Measurements from ENCODE around the gene DGCR8. TPM values are rescaled to one million over a fixed set of nuclear protein-coding genes. Genes with fewer than 3 reads are reported as not detected.

Gene DGCR8
- total and polyA plus RNA-seq, 2 donors: 20.3 to 22.5 TPM

DNA sequence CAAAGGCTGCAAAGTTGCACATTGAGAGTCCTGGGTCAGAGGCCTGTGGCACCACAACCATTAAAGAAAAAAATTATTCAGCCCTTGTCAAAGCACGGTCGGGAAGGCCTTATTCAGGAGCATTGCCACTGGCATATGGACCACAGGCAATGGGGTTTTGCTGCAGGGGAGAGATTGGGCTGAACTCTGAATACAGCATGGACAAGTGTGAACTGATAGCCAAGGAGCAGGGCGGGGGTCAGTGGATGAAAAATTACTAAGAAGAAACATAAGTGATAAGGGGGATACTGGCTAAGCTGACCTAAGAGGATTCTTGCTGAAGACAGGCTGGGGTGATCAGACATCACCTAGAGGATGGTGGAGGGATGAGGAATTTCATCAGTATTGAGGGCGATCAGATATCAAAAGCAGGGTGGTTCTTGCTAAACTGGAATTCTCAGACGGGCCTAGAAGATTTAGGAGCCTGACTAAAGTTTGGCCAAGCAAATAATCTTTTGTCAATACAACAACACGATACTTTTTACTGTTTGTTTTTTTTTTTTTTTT lies 3.3 kb upstream of the DGCR8 start:
- Histone ChIP-seq H3K27me3 (ENCODE audit: control insufficient read depth in 2 of 2, insufficient read depth in 1 of 2, low read length in 1 of 2) (no peaks in the 10 kb centered on the region), H3K27ac (ENCODE audit: low read depth in 1 of 2, low read length in 1 of 2) (no peak overlapping the region), H3K4me3 (ENCODE audit: low read length in 2 of 2) (no peak overlapping the region), H3K9me3 (ENCODE audit: control insufficient read depth in 2 of 2, insufficient read depth in 1 of 2, low read length in 1 of 2) (no peaks in the 10 kb centered on the region), H3K36me3 (ENCODE audit: control insufficient read depth in 2 of 2, insufficient read depth in 2 of 2, low read length in 1 of 2) (peaks cover 0 to 3% of the 10 kb centered on the region in 2 donors), H3K4me1 (ENCODE audit: control insufficient read depth in 2 of 2, insufficient read depth in 2 of 2, low read length in 2 of 2) (peaks cover 10 to 16% of the 10 kb centered on the region in 2 donors)
- DNase-seq (ENCODE audit: low read depth in 6 of 9, low spot score in 9 of 9): no peak
- 96% methylated on average over 6 of the region's 6 CpGs for WGBS

DNA sequence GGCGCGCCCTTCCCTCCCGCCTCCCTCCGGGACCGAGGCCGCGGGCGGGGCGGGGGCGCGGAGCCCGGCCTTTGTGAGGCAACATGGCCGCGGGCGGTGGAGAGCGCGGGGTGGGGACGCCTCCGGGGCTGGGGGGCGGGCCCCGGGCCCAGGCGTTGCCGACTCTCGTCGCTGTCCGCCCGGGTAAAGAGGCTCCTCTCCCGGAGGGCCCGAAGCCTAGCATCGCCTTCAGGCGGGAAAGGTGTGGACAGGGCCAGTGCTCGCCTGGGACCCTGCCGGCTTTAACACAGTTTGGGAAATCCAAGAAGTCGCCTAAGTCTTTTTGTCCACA lies 369 bp downstream of the DGCR8 start:
- Histone ChIP-seq H3K4me3 (ENCODE audit: low read length in 2 of 2) (peak overlapping the region; percentile 88 to 96), H3K27me3 (ENCODE audit: control insufficient read depth in 2 of 2, insufficient read depth in 1 of 2, low read length in 1 of 2) (no peaks in the 10 kb centered on the region), H3K27ac (ENCODE audit: low read depth in 1 of 2, low read length in 1 of 2) (peak overlapping the region; percentile 76 to 81), H3K36me3 (ENCODE audit: control insufficient read depth in 2 of 2, insufficient read depth in 2 of 2, low read length in 1 of 2) (peaks cover 7 to 14% of the 10 kb centered on the region in 2 donors), H3K4me1 (ENCODE audit: control insufficient read depth in 2 of 2, insufficient read depth in 2 of 2, low read length in 2 of 2) (peaks cover 15 to 43% of the 10 kb centered on the region in 2 donors), H3K9me3 (ENCODE audit: control insufficient read depth in 2 of 2, insufficient read depth in 1 of 2, low read length in 1 of 2) (no peaks in the 10 kb centered on the region)
- WGBS: under 1% methylated on average over 34 of the region's 34 CpGs
- peak in 6 of 9 donors; percentile 11 to 79 (median 46) for DNase-seq (ENCODE audit: low read depth in 6 of 9, low spot score in 9 of 9)

DNA sequence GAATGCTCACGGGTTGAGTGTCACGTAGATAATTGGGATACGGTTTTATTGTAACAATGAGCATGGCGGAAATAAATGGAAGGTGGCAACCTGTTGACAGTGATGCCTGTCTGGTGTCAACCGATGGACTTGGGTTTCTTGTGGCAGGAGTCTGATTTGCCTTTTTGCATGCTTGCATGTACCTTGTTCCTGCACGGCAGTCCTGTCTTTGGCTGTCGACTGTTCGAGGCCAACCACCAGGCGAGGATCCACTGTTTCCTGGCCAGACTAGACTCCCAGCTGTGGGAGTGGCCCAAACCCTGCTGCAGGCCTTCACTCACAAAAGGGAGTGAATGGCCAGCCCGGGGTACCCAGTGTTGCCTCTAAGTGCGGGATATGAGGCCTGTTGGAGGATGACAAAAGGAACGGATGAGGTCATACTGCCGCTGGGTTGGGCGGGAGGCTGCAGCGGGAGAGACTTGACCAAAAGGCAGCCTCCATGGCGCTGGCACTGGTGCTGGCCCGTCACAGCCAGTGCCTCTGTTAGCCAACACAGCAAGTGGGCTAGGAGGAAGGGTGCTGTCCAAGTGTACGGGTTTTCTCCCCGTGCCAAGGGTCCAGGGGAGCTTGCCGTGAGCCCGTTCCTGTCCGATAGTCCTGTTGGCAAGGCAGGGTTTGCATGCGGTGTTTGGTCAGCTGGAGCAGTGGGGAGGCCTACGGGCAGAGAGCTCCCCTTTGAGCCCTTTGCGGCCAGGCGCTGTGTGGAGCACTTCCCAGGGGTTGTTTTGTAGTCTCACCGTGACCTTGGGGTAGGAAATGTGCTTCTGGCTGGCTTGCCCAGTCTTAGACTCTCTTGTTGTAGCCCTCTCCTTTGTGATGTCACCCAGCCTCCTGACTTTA lies 974 bp downstream of the DGCR8 start:
- Histone ChIP-seq H3K4me1 (ENCODE audit: control insufficient read depth in 2 of 2, insufficient read depth in 2 of 2, low read length in 2 of 2) (peaks cover 15 to 43% of the 10 kb centered on the region in 2 donors), H3K4me3 (ENCODE audit: low read length in 2 of 2) (peak overlapping the region; percentile 88 to 96), H3K27ac (ENCODE audit: low read depth in 1 of 2, low read length in 1 of 2) (peak overlapping the region; percentile 76 to 81), H3K36me3 (ENCODE audit: control insufficient read depth in 2 of 2, insufficient read depth in 2 of 2, low read length in 1 of 2) (peaks cover 13 to 20% of the 10 kb centered on the region in 2 donors), H3K27me3 (ENCODE audit: control insufficient read depth in 2 of 2, insufficient read depth in 1 of 2, low read length in 1 of 2) (no peaks in the 10 kb centered on the region), H3K9me3 (ENCODE audit: control insufficient read depth in 2 of 2, insufficient read depth in 1 of 2, low read length in 1 of 2) (no peaks in the 10 kb centered on the region)
- 59% methylated on average over 27 of the region's 27 CpGs for WGBS
- peak in 2 of 9 donors; percentile 9 to 18 for DNase-seq (ENCODE audit: low read depth in 6 of 9, low spot score in 9 of 9)

DNA sequence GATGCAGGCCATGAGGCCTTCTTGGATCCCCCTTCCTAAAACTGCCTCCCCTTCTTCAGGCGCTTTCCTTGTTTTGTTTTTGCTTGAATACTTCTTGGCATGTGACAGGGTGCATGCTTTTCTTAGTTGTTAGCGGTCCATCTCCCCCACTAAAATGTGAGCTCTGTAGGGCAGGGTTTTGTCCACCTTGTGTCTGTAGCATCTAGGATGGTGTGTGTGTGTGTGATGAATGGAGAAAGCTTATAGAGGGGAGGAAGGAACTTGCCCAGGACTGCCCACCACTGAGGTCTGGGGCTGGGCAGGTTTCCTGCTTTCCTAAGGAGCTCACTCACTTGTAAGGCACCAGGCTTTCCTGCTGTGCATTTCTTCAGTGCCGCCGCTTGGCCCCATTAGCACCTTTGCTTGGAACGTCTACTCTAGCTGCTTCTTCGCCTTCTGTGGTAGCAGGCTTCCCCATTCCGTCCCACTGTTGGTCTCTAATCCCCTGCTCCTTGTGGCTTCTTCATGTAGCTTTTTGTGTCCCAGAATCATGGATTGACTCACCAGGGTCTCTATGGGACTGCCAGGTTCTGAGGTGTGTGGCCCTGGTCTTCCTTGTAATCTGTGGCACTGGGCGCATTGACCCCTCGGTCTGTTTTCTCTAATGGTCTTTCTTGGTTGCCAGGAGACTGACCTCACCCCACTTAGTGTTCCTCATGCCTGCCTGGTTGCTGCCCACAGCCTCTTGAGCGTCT lies 3.3 kb downstream of the DGCR8 start:
- DNase-seq (ENCODE audit: low read depth in 6 of 9, low spot score in 9 of 9): no peak
- peaks cover 15 to 47% of the 10 kb centered on the region in 2 donors for H3K4me1 ChIP-seq (ENCODE audit: control insufficient read depth in 2 of 2, insufficient read depth in 2 of 2, low read length in 2 of 2)
- 96% methylated on average over 10 of the region's 10 CpGs for WGBS
- no peak overlapping the region for H3K27ac ChIP-seq (ENCODE audit: low read depth in 1 of 2, low read length in 1 of 2)
- no peaks in the 10 kb centered on the region for H3K9me3 ChIP-seq (ENCODE audit: control insufficient read depth in 2 of 2, insufficient read depth in 1 of 2, low read length in 1 of 2)
- H3K36me3 ChIP-seq (ENCODE audit: control insufficient read depth in 2 of 2, insufficient read depth in 2 of 2, low read length in 1 of 2): peaks cover 36 to 43% of the 10 kb centered on the region in 2 donors
- H3K4me3 ChIP-seq (ENCODE audit: low read length in 2 of 2): no peak overlapping the region
- H3K27me3 ChIP-seq (ENCODE audit: control insufficient read depth in 2 of 2, insufficient read depth in 1 of 2, low read length in 1 of 2): no peaks in the 10 kb centered on the region

DNA sequence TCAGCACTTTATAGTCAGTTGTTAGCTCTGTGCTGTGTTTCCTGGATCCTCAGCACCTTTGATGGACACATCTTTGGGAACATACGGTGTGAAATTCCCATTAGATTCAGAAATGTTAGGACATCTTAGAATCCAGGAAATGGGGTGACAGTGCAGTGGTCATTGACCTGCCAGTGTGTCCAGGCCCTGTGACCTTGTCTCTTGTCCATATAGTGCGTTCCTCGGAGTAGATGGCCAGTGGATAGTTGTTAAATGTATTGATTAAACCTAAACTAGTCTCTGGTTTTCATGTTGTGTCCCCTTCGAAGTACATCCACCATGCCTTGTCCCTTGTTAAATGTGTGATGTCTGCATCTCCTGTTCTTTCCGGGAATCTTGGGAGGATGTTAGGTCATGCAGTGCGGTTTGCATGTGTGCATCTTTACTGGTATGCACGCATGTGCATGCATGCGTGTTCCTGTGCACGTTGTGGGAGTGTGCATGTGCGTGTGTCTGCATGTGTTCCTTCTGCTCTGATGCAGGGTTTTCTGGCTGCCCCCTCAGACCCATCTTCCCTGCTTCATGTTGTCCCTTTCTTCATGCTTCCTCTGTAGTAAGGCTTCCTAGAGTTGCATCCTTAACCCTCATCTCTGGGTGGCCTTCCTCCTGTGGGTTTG lies 4.0 kb downstream of the DGCR8 start:
- WGBS: 97% methylated on average over 10 of the region's 10 CpGs
- Histone ChIP-seq H3K27ac (ENCODE audit: low read depth in 1 of 2, low read length in 1 of 2) (no peak overlapping the region), H3K4me1 (ENCODE audit: control insufficient read depth in 2 of 2, insufficient read depth in 2 of 2, low read length in 2 of 2) (peaks cover 15 to 47% of the 10 kb centered on the region in 2 donors)

DNA sequence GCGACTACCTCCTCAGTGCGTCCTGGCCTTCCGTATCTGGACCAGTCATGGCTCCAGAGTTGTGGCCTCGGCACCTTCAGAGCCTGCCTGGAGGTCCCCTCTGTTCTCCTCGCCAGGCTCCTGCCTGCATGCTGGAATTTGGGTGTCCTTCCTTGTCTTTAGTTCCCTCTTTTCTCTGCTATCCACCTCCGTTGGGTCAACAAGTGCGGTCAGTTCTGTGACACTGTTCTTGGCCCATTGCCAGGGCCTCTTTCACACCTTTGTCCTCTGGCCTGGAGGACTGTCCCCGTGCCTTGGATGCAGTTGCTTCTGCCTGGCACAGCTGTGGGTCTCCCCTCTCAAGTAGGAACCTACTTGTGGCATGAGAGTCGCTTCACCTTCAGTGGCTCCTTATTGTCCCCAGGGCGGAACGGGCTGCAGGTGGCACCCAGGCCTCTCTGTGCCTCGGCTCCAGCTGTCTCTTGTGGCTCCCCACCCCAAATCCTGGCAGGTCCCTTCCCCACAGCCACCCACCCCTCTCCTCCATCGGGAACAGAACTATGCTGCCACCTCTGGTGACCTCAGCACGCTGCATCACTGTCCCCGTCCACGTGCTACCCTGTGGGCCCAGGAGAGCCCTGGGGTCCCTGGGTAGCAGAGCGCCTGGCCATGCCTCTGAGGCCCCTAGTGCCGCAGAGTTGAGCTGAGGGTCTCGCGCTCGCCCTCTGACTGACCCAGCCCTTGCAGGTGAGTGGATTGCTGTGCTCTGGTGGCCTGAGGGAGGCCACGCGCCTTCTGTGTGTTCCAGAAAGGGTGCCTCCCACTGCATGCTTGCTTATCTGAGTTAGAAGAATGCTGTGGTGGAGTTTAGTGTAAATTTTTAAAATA lies 4.7 kb downstream of the DGCR8 start:
- DNase-seq (ENCODE audit: low read depth in 6 of 9, low spot score in 9 of 9): peak in 2 of 9 donors; percentile 28 to 41
- Histone ChIP-seq H3K4me1 (ENCODE audit: control insufficient read depth in 2 of 2, insufficient read depth in 2 of 2, low read length in 2 of 2) (peaks cover 15 to 44% of the 10 kb centered on the region in 2 donors), H3K9me3 (ENCODE audit: control insufficient read depth in 2 of 2, insufficient read depth in 1 of 2, low read length in 1 of 2) (no peaks in the 10 kb centered on the region), H3K36me3 (ENCODE audit: control insufficient read depth in 2 of 2, insufficient read depth in 2 of 2, low read length in 1 of 2) (peaks cover 51 to 58% of the 10 kb centered on the region in 2 donors), H3K4me3 (ENCODE audit: low read length in 2 of 2) (no peak overlapping the region), H3K27ac (ENCODE audit: low read depth in 1 of 2, low read length in 1 of 2) (peak overlapping the region in 1 of 2 donors; percentile 7), H3K27me3 (ENCODE audit: control insufficient read depth in 2 of 2, insufficient read depth in 1 of 2, low read length in 1 of 2) (no peaks in the 10 kb centered on the region)
- 85% methylated on average over 23 of the region's 23 CpGs for WGBS

More for the DNA sequence above, 4.0 kb downstream of the DGCR8 start:
- Histone ChIP-seq H3K4me3 (ENCODE audit: low read length in 2 of 2) (no peak overlapping the region), H3K9me3 (ENCODE audit: control insufficient read depth in 2 of 2, insufficient read depth in 1 of 2, low read length in 1 of 2) (no peaks in the 10 kb centered on the region), H3K36me3 (ENCODE audit: control insufficient read depth in 2 of 2, insufficient read depth in 2 of 2, low read length in 1 of 2) (peaks cover 43 to 50% of the 10 kb centered on the region in 2 donors), H3K27me3 (ENCODE audit: control insufficient read depth in 2 of 2, insufficient read depth in 1 of 2, low read length in 1 of 2) (no peaks in the 10 kb centered on the region)
- DNase-seq (ENCODE audit: low read depth in 6 of 9, low spot score in 9 of 9): no peak

DNA sequence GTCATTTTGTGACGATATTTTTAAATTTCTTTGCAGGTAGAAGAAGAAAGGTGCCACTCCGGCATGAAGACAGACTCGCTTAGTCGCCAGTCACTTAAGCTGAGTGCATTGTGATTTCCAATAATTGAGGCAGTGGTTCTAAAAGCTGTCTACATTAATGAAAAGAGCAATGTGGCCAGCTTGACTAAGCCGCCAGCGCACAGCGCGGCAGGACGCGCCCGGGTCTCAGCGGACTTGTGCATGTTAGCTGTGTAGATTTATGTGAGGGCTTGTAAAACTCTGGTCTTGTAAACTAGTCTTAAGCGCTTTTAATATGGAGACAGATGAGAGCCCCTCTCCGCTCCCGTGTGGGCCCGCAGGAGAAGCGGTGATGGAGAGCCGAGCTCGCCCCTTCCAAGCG lies 5.6 kb downstream of the DGCR8 start:
- Histone ChIP-seq H3K4me1 (ENCODE audit: control insufficient read depth in 2 of 2, insufficient read depth in 2 of 2, low read length in 2 of 2) (peaks cover 15 to 46% of the 10 kb centered on the region in 2 donors), H3K36me3 (ENCODE audit: control insufficient read depth in 2 of 2, insufficient read depth in 2 of 2, low read length in 1 of 2) (peaks cover 59 to 67% of the 10 kb centered on the region in 2 donors)

DNA sequence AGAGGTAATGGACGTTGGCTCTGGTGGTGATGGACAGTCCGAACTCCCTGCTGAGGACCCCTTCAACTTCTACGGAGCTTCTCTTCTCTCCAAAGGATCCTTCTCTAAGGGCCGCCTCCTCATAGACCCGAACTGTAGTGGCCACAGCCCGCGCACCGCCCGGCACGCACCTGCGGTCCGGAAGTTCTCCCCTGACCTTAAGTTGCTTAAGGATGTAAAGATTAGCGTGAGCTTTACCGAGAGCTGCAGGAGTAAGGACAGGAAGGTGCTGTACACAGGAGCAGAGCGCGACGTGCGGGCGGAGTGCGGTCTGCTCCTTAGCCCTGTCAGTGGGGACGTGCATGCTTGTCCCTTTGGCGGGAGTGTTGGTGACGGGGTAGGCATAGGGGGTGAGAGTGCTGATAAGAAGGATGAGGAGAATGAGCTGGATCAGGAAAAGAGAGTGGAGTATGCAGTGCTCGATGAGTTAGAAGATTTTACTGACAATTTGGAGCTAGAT lies 6.1 kb downstream of the DGCR8 start:
- H3K27me3 ChIP-seq (ENCODE audit: control insufficient read depth in 2 of 2, insufficient read depth in 1 of 2, low read length in 1 of 2): no peaks in the 10 kb centered on the region
- no peak for DNase-seq (ENCODE audit: low read depth in 6 of 9, low spot score in 9 of 9)
- no peak overlapping the region for H3K27ac ChIP-seq (ENCODE audit: low read depth in 1 of 2, low read length in 1 of 2)
- 98% methylated on average over 24 of the region's 24 CpGs for WGBS
- H3K4me1 ChIP-seq (ENCODE audit: control insufficient read depth in 2 of 2, insufficient read depth in 2 of 2, low read length in 2 of 2): peaks cover 10 to 41% of the 10 kb centered on the region in 2 donors
- H3K4me3 ChIP-seq (ENCODE audit: low read length in 2 of 2): no peak overlapping the region
- no peaks in the 10 kb centered on the region for H3K9me3 ChIP-seq (ENCODE audit: control insufficient read depth in 2 of 2, insufficient read depth in 1 of 2, low read length in 1 of 2)
- peaks cover 63 to 72% of the 10 kb centered on the region in 2 donors for H3K36me3 ChIP-seq (ENCODE audit: control insufficient read depth in 2 of 2, insufficient read depth in 2 of 2, low read length in 1 of 2)

More for the DNA sequence above, 5.6 kb downstream of the DGCR8 start:
- no peak for DNase-seq (ENCODE audit: low read depth in 6 of 9, low spot score in 9 of 9)
- Histone ChIP-seq H3K27me3 (ENCODE audit: control insufficient read depth in 2 of 2, insufficient read depth in 1 of 2, low read length in 1 of 2) (no peaks in the 10 kb centered on the region), H3K9me3 (ENCODE audit: control insufficient read depth in 2 of 2, insufficient read depth in 1 of 2, low read length in 1 of 2) (no peaks in the 10 kb centered on the region), H3K4me3 (ENCODE audit: low read length in 2 of 2) (no peak overlapping the region), H3K27ac (ENCODE audit: low read depth in 1 of 2, low read length in 1 of 2) (no peak overlapping the region)
- WGBS: 99% methylated on average over 20 of the region's 20 CpGs
